Natural killer cell (primary cell): Measurements from ENCODE around the gene MLST8. TPM values are rescaled to one million over a fixed set of nuclear protein-coding genes. Genes with fewer than 3 reads are reported as not detected.

Experiments
- ATAC-seq, 3 donors: fragments of 150-1000 bp in 2 of 3; fragments of 200-7000 bp in 1 of 3; cut with Tn5 transposase; 1 replicate in 1 of 3; 2 replicates in 2 of 3; pipeline ENCODE4 v1.10.0; 2021; ENCODE audit warnings: mild to moderate bottlenecking in 2 of 3, moderate library complexity in 2 of 3
- DNase-seq, 2 donors: peaks; one replicate each; pipeline versions ENCODE4 v3.0.0 to v3.0.0-alpha.2; 2013 to 2021; ENCODE audit warnings: mixed read lengths in 1 of 2
- H3K27ac ChIP-seq: one replicate; pipeline ENCODE4 v1.5.1; 2013; ENCODE audit warnings: mild to moderate bottlenecking, low read length
- H3K27me3 ChIP-seq: one replicate; pipeline ENCODE4 v1.6.1; 2013; ENCODE audit warnings: low read length; ENCODE audit not compliant: control insufficient read depth, insufficient read depth
- H3K36me3 ChIP-seq: one replicate; pipeline ENCODE4 v1.6.1; 2013; ENCODE audit warnings: low read length; ENCODE audit not compliant: control insufficient read depth, insufficient read depth
- H3K4me1 ChIP-seq: one replicate; pipeline ENCODE4 v1.6.1; 2013; ENCODE audit warnings: low read length; ENCODE audit not compliant: control insufficient read depth, insufficient read depth
- H3K4me3 ChIP-seq: one replicate; pipeline ENCODE4 v1.5.1; 2013; ENCODE audit warnings: low read length
- H3K9me3 ChIP-seq: one replicate; pipeline ENCODE4 v1.6.1; 2013; ENCODE audit warnings: low read length; ENCODE audit not compliant: control insufficient read depth, insufficient read depth
- H3K27ac Mint-ChIP-seq, 2 donors: one replicate each; pipeline ENCODE4 v1.8.0; 2022; ENCODE audit warnings: mild to moderate bottlenecking in 2 of 2, mixed read lengths in 2 of 2, moderate library complexity in 1 of 2
- H3K27me3 Mint-ChIP-seq, 2 donors: one replicate each; pipeline ENCODE4 v1.8.0; 2022; ENCODE audit warnings: low read depth in 2 of 2, mixed read lengths in 2 of 2
- H3K36me3 Mint-ChIP-seq: one replicate; pipeline ENCODE4 v1.8.0; 2022; ENCODE audit warnings: mixed read lengths
- H3K4me1 Mint-ChIP-seq, 2 donors: one replicate each; pipeline ENCODE4 v1.8.0; 2022; ENCODE audit warnings: mixed read lengths in 2 of 2
- H3K4me3 Mint-ChIP-seq: one replicate; pipeline ENCODE4 v1.8.0; 2022; ENCODE audit warnings: mild to moderate bottlenecking, moderate library complexity, mixed read lengths
- H3K9me3 Mint-ChIP-seq, 2 donors: one replicate each; pipeline ENCODE4 v1.8.0; 2022; ENCODE audit warnings: mixed read lengths in 2 of 2
- WGBS: methylation state at CpG from one replicate; pipeline ENCODE4 v1.1.7; 2013; ENCODE audit warnings: missing lambda C conversion rate; ENCODE audit not compliant: insufficient coverage; 5-methylcytosine and 5-hydroxymethylcytosine counted together
- intact Hi-C: fragments of 100-400 bp; cut with micrococcal nuclease; formaldehyde crosslinking; loops from one replicate; pipeline ENCODE4 v1.14.2; 2022
- total RNA-seq, 4 donors: library from RNA; stranded (reverse); fragments of 120-200 nt in 1 of 4; gene quantifications; one replicate each; pipeline versions ENCODE4 v1.2.3 to v1.2.4, GENCODE V29; 2013 to 2022
- TF ChIP-seq, protein P1 (sequence below): fragments of 200-600 bp; IDR thresholded peaks from one replicate; pipeline ENCODE4 v1.8.0; 2022; ENCODE audit warnings: antibody characterized with exemption

Gene MLST8
- total RNA-seq, 3 donors from 2014 or later (not counting 1 experiment from before 2014, with no cell fraction given): 19.7 to 30.2 (median 27.8) TPM

DNA sequence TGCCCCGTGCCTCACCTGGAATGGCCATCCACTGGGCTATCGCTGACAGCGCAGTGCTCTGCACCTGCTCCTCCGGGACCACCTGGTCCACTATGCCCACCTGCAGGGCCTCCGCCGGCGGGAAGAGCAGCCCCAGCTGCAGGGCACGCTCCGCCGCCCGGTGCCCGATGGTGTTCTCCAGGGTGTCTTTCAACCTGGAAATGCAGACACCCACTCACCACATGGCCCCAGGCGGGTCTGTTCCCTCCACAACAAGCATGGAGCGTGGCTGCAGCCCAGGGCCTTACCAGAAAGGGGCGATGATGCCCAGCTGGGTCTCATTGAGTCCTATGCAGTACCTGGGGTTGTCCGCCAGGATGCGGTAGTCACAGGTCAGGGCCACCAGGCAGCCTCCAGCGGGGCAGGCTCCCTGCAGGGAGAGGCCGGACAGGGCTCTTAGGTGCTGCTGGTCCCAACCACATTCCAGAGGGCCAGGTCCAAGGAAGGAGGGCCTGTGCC, 37.8 kb downstream of the MLST8 start:
- Mint-ChIP-seq H3K36me3 (no peaks in the 10 kb centered on the region), H3K9me3 (no peaks in the 10 kb centered on the region), H3K27me3 (no peaks in the 10 kb centered on the region), H3K27ac (no peak overlapping the region), H3K4me3 (no peak overlapping the region), H3K4me1 (no peaks in the 10 kb centered on the region)
- H3K36me3 ChIP-seq: peaks cover 29% of the 10 kb centered on the region
- no peaks in the 10 kb centered on the region for H3K27me3 ChIP-seq
- H3K27ac ChIP-seq: no peak overlapping the region
- TF ChIP-seq, protein P1, sequence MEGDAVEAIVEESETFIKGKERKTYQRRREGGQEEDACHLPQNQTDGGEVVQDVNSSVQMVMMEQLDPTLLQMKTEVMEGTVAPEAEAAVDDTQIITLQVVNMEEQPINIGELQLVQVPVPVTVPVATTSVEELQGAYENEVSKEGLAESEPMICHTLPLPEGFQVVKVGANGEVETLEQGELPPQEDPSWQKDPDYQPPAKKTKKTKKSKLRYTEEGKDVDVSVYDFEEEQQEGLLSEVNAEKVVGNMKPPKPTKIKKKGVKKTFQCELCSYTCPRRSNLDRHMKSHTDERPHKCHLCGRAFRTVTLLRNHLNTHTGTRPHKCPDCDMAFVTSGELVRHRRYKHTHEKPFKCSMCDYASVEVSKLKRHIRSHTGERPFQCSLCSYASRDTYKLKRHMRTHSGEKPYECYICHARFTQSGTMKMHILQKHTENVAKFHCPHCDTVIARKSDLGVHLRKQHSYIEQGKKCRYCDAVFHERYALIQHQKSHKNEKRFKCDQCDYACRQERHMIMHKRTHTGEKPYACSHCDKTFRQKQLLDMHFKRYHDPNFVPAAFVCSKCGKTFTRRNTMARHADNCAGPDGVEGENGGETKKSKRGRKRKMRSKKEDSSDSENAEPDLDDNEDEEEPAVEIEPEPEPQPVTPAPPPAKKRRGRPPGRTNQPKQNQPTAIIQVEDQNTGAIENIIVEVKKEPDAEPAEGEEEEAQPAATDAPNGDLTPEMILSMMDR: no peak
- 97% methylated on average over 19 of the region's 19 CpGs for WGBS
- DNase-seq (no peak), ATAC-seq (no peak)
- H3K4me1 ChIP-seq: no peaks in the 10 kb centered on the region
- no peaks in the 10 kb centered on the region for H3K9me3 ChIP-seq
- intact Hi-C loops: no loop called here
- H3K4me3 ChIP-seq: no peak overlapping the region

GRCh38 chr16:2243781-2244180, 38.5 kb downstream of the MLST8 start:
- no peaks in the 10 kb centered on the region for H3K27me3 Mint-ChIP-seq
- peaks cover 29% of the 10 kb centered on the region for H3K36me3 ChIP-seq
- no peak for DNase-seq

DNA sequence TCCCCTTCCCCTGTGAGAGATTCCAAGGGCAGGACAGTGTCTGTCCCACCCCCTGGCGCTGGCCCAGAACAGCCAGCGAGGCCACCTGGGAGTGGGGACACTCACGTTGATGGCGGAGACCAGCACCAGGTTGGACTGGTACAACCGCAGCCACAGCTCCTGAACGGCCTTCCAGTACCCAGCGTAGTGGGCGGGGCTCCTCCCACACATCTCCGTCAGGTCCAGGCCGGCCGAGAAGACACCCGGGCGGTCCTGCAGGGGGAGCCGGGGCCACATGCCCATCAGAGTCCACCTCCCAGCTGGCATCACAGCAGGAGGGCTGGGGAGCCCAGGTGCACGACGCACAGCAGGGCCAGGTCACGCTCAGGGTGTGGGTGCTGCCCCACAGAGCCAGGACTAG, 39.0 kb downstream of the MLST8 start:
- no peak overlapping the region for H3K27ac Mint-ChIP-seq
- H3K4me3 Mint-ChIP-seq: no peak overlapping the region
- TF ChIP-seq, protein P1: no peak
- DNase-seq: no peak
- H3K4me1 Mint-ChIP-seq: no peaks in the 10 kb centered on the region
- Histone ChIP-seq H3K4me1 (no peaks in the 10 kb centered on the region), H3K36me3 (peaks cover 29% of the 10 kb centered on the region), H3K4me3 (no peak overlapping the region), H3K9me3 (no peaks in the 10 kb centered on the region), H3K27me3 (no peaks in the 10 kb centered on the region), H3K27ac (no peak overlapping the region)
- WGBS: 90% methylated on average over 17 of the region's 17 CpGs
- H3K36me3 Mint-ChIP-seq: no peaks in the 10 kb centered on the region
- H3K9me3 Mint-ChIP-seq: no peaks in the 10 kb centered on the region
- no peak for ATAC-seq
- intact Hi-C loops: no loop called here
- H3K27me3 Mint-ChIP-seq: no peaks in the 10 kb centered on the region

More at GRCh38 chr16:2243781-2244180, 38.5 kb downstream of the MLST8 start:
- Mint-ChIP-seq H3K36me3 (no peaks in the 10 kb centered on the region), H3K9me3 (no peaks in the 10 kb centered on the region), H3K4me3 (no peak overlapping the region), H3K4me1 (no peaks in the 10 kb centered on the region), H3K27ac (no peak overlapping the region)
- TF ChIP-seq, protein P1: no peak
- Histone ChIP-seq H3K4me1 (no peaks in the 10 kb centered on the region), H3K27ac (no peak overlapping the region), H3K4me3 (no peak overlapping the region), H3K9me3 (no peaks in the 10 kb centered on the region), H3K27me3 (no peaks in the 10 kb centered on the region)
- 93% methylated on average over 11 of the region's 11 CpGs for WGBS
- intact Hi-C loops: no loop called here
- ATAC-seq: no peak
